Peyer's patch (tissue), 4 donors: ENCODE results near the gene BLM. TPM values are rescaled to one million over a fixed set of nuclear protein-coding genes. Genes with fewer than 3 reads are reported as not detected.

Source experiments
- DNase-seq, 3 donors: peaks; one replicate each; pipeline ENCODE4 v3.0.0-alpha.2; 2017 to 2019
- H3K27ac ChIP-seq, 4 donors: fragments of 200-600 bp; sonication (generic); one replicate each; pipeline ENCODE4 v1.5.1; 2016 to 2019
- H3K27me3 ChIP-seq, 2 donors: fragments of 200-600 bp; sonication (generic); one replicate each; pipeline ENCODE4 v1.5.1; 2019
- H3K36me3 ChIP-seq, 3 donors: fragments of 200-600 bp; sonication (generic); one replicate each; pipeline ENCODE4 v1.5.1; 2016 to 2019
- H3K4me1 ChIP-seq, 4 donors: fragments of 200-600 bp; sonication (generic); one replicate each; pipeline ENCODE4 v1.5.1; 2016 to 2019
- H3K4me3 ChIP-seq, 4 donors: fragments of 200-600 bp; sonication (generic); 1 replicate in 3 of 4; 2 replicates in 1 of 4; pipeline ENCODE4 v1.5.1; 2016 to 2019; ENCODE audit warnings: mild to moderate bottlenecking in 1 of 4
- H3K9me3 ChIP-seq, 4 donors: fragments of 200-600 bp; sonication (generic); one replicate each; pipeline ENCODE4 v1.5.1; 2016 to 2019; ENCODE audit warnings: mild to moderate bottlenecking in 1 of 4
- POLR2A ChIP-seq, 2 donors: fragments of 450-650 bp; IDR thresholded peaks; one replicate each; pipeline ENCODE4 v1.5.1; 2017; ENCODE audit warnings: antibody characterized with exemption in 2 of 2, mild to moderate bottlenecking in 2 of 2, moderate library complexity in 2 of 2
- total RNA-seq, 4 donors: library from RNA; depleted of rRNA; stranded (reverse); fragments of >200 nt; gene quantifications; one replicate each; pipeline ENCODE4 v1.1.0, GENCODE V29; 2016
- TF ChIP-seq, protein P1 (sequence below), 6 experiments: fragments of 450-650 bp in 4 of 6; fragments of 200-600 bp in 2 of 6; sonication (generic) in 1 of 6; IDR thresholded peaks; one replicate each; pipeline ENCODE4 v1.5.1; 2017 to 2019; ENCODE audit warnings: antibody characterized with exemption in 6 of 6, mild to moderate bottlenecking in 3 of 6, moderate library complexity in 1 of 6

BLM gene
- total RNA-seq, 4 donors from 2014 or later: 0.94 to 8.4 (median 4.2) TPM

GRCh38 chr15:90836296-90836871 is 119.2 kb downstream of the BLM start:
- DNase-seq: no peak
- Histone ChIP-seq H3K4me1 (peaks cover 3 to 35% (median 21%) of the 10 kb centered on the region in 4 donors), H3K27me3 (no peaks in the 10 kb centered on the region), H3K36me3 (no peaks in the 10 kb centered on the region), H3K4me3 (no peak overlapping the region), H3K9me3 (no peaks in the 10 kb centered on the region), H3K27ac (no peak overlapping the region)
- TF ChIP-seq POLR2A (IDR thresholded peaks at IDR 0.05): no peak
- TF ChIP-seq, protein P1, sequence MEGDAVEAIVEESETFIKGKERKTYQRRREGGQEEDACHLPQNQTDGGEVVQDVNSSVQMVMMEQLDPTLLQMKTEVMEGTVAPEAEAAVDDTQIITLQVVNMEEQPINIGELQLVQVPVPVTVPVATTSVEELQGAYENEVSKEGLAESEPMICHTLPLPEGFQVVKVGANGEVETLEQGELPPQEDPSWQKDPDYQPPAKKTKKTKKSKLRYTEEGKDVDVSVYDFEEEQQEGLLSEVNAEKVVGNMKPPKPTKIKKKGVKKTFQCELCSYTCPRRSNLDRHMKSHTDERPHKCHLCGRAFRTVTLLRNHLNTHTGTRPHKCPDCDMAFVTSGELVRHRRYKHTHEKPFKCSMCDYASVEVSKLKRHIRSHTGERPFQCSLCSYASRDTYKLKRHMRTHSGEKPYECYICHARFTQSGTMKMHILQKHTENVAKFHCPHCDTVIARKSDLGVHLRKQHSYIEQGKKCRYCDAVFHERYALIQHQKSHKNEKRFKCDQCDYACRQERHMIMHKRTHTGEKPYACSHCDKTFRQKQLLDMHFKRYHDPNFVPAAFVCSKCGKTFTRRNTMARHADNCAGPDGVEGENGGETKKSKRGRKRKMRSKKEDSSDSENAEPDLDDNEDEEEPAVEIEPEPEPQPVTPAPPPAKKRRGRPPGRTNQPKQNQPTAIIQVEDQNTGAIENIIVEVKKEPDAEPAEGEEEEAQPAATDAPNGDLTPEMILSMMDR (IDR thresholded peaks at IDR 0.05): no peak

DNA sequence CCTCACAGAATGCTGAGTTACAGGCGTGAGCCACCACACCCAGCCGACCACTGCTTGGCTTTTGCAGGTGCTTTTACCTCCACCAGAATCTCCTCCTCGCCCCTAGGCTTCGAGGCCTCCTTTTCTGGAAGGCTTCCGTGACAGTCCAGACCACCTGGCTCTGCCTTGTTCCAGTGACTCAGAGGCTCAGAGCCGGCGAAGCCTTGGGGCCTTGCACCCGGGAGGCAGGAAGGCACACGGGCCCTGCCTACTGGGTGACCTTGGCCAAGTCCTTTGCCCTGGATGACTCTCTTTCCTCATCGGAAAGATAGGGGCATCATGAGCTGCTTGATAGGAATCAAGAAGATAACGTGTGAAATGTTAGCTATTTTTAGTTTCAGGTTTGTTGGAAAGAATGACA is 119.9 kb downstream of the BLM start:
- no peak overlapping the region for H3K4me3 ChIP-seq
- no peak overlapping the region for H3K27ac ChIP-seq
- no peaks in the 10 kb centered on the region for H3K27me3 ChIP-seq
- H3K36me3 ChIP-seq: no peaks in the 10 kb centered on the region
- peaks cover 3 to 35% (median 21%) of the 10 kb centered on the region in 4 donors for H3K4me1 ChIP-seq
- TF ChIP-seq POLR2A (IDR thresholded peaks at IDR 0.05): no peak
- TF ChIP-seq, protein P1 (IDR thresholded peaks at IDR 0.05): no peak
- no peak for DNase-seq
- H3K9me3 ChIP-seq: no peaks in the 10 kb centered on the region

- no peaks in the 10 kb centered on the region for H3K9me3 ChIP-seq
- peaks cover 3 to 35% (median 21%) of the 10 kb centered on the region in 4 donors for H3K4me1 ChIP-seq
- H3K4me3 ChIP-seq: peak overlapping the region in 1 of 4 donors; percentile 15
- H3K27me3 ChIP-seq: no peaks in the 10 kb centered on the region
- peak overlapping the region in 2 of 4 donors; percentile 38 to 39 for H3K27ac ChIP-seq
- peak in 2 of 3 donors; percentile 67 to 79 for DNase-seq
- H3K36me3 ChIP-seq: no peaks in the 10 kb centered on the region
- TF ChIP-seq POLR2A (IDR thresholded peaks at IDR 0.05): no peak
- TF ChIP-seq, protein P1 (IDR thresholded peaks at IDR 0.05): no peak
These were observed 121.0 kb downstream of the BLM start for GRCh38 chr15:90838139-90838538.

- Histone ChIP-seq H3K4me3 (no peak overlapping the region), H3K27ac (peak overlapping the region in 2 of 4 donors; percentile 38 to 39), H3K9me3 (no peaks in the 10 kb centered on the region), H3K4me1 (peaks cover 3 to 35% (median 21%) of the 10 kb centered on the region in 4 donors), H3K36me3 (no peaks in the 10 kb centered on the region), H3K27me3 (no peaks in the 10 kb centered on the region)
- no peak for DNase-seq
- no peak for TF ChIP-seq POLR2A (IDR thresholded peaks at IDR 0.05)
- TF ChIP-seq, protein P1 (IDR thresholded peaks at IDR 0.05): no peak
These were observed 121.4 kb downstream of the BLM start for GRCh38 chr15:90838544-90838943.

- TF ChIP-seq, protein P1 (IDR thresholded peaks at IDR 0.05): no peak
- peak; percentile 70 to 83 for TF ChIP-seq POLR2A (IDR thresholded peaks at IDR 0.05)
- Histone ChIP-seq H3K27me3 (no peaks in the 10 kb centered on the region), H3K4me3 (peak overlapping the region; percentile 15 to 47 (median 27)), H3K27ac (peak overlapping the region; percentile 69 to 87 (median 78)), H3K36me3 (no peaks in the 10 kb centered on the region), H3K4me1 (peaks cover 3 to 35% (median 21%) of the 10 kb centered on the region in 4 donors), H3K9me3 (no peaks in the 10 kb centered on the region)
- DNase-seq: peak; percentile 56 to 80 (median 73)
These were observed 122.3 kb downstream of the BLM start for GRCh38 chr15:90839187-90840071.
